Gastroesophageal sphincter (tissue), 4 donors: ENCODE results near the gene DCP1B. TPM values are rescaled to one million over a fixed set of nuclear protein-coding genes. Genes with fewer than 3 reads are reported as not detected.

Experiments used
- ATAC-seq: fragments of 150-250 bp; one replicate; pipeline ENCODE4 v1.9.1; 2016; ENCODE audit warnings: mild to moderate bottlenecking, moderate library complexity
- H3K27ac ChIP-seq, 4 donors: fragments of 200-600 bp; sonication (generic) in 3 of 4; 1 replicate in 3 of 4; 2 replicates in 1 of 4; pipeline ENCODE4 v1.5.1; 2016 to 2019
- H3K27me3 ChIP-seq: fragments of 200-600 bp; sonication (generic); one replicate; pipeline ENCODE4 v1.5.1; 2019
- H3K36me3 ChIP-seq, 2 donors: fragments of 200-600 bp; sonication (generic); one replicate each; pipeline ENCODE4 v1.5.1; 2019; ENCODE audit warnings: control low read depth in 1 of 2
- H3K4me1 ChIP-seq, 3 donors: fragments of 200-600 bp; sonication (generic); 1 replicate in 2 of 3; 2 replicates in 1 of 3; pipeline ENCODE4 v1.5.1; 2016 to 2019; ENCODE audit warnings: control low read depth in 2 of 3
- H3K4me3 ChIP-seq, 2 donors: fragments of 200-600 bp; sonication (generic); one replicate each; pipeline ENCODE4 v1.5.1; 2019; ENCODE audit warnings: mild to moderate bottlenecking in 1 of 2, moderate library complexity in 1 of 2
- H3K9me3 ChIP-seq, 3 donors: fragments of 200-600 bp; sonication (generic); one replicate each; pipeline ENCODE4 v1.5.1; 2017 to 2019; ENCODE audit warnings: control low read depth in 2 of 3
- CTCF ChIP-seq, 4 experiments: fragments of 200-600 bp in 2 of 4; fragments of 450-650 bp in 2 of 4; sonication (generic) in 1 of 4; IDR thresholded peaks; one replicate each; pipeline ENCODE4 v1.5.1; 2017 to 2019; ENCODE audit warnings: antibody characterized with exemption in 4 of 4, mild to moderate bottlenecking in 2 of 4, moderate library complexity in 2 of 4
- EP300 ChIP-seq: sonication (generic); formaldehyde crosslinking; IDR thresholded peaks from one replicate; pipeline ENCODE4 v1.6.1; 2017; ENCODE audit warnings: antibody characterized with exemption, mild to moderate bottlenecking
- POLR2A ChIP-seq, 2 donors: fragments of 450-650 bp; IDR thresholded peaks; one replicate each; pipeline ENCODE4 v1.6.1; 2017; ENCODE audit warnings: antibody characterized with exemption in 2 of 2, mild to moderate bottlenecking in 2 of 2, moderate library complexity in 1 of 2
- POLR2AphosphoS5 ChIP-seq: sonication (generic); formaldehyde crosslinking; IDR thresholded peaks from one replicate; pipeline ENCODE4 v1.6.1; 2017; ENCODE audit warnings: antibody characterized with exemption
- WGBS, 2 donors: methylation state at CpG; one replicate each; pipeline ENCODE4 v1.1.5; 2018; ENCODE audit warnings: low coverage in 1 of 2; 5-methylcytosine and 5-hydroxymethylcytosine counted together
- total RNA-seq, 4 donors: library from RNA; depleted of rRNA; stranded (reverse); fragments of >200 nt; gene quantifications; one replicate each; pipeline ENCODE4 v1.1.0, GENCODE V29; 2016

DCP1B gene
- total RNA-seq, 4 donors from 2014 or later, result 26.1 to 30.4 (median 27.9) TPM

GRCh38 chr12:1939801-1940607, 64.3 kb downstream of the DCP1B start:
- no peaks in the 10 kb centered on the region for H3K27me3 ChIP-seq
- H3K27ac ChIP-seq, result peak overlapping the region; percentile 64 to 74 (median 71)
- H3K36me3 ChIP-seq, result peaks cover 0 to 43% of the 10 kb centered on the region in 2 donors
- H3K4me3 ChIP-seq, result peak overlapping the region in 1 of 2 donors; percentile 12
- ATAC-seq, result peak; percentile 91
- 25 to 38% methylated on average over 11 to 12 of the region's 16 CpGs for WGBS, 2 donors
- H3K9me3 ChIP-seq, result no peaks in the 10 kb centered on the region
- peaks cover 5 to 56% (median 5%) of the 10 kb centered on the region in 3 donors for H3K4me1 ChIP-seq
- peak; percentile 54 for TF ChIP-seq POLR2AphosphoS5
- TF ChIP-seq EP300, result no peak
- peak in 3 of 4 experiments; percentile 95 to 97 (median 97) for TF ChIP-seq CTCF (IDR thresholded peaks at IDR 0.05)
- no peak for TF ChIP-seq POLR2A (IDR thresholded peaks at IDR 0.05)

DNA sequence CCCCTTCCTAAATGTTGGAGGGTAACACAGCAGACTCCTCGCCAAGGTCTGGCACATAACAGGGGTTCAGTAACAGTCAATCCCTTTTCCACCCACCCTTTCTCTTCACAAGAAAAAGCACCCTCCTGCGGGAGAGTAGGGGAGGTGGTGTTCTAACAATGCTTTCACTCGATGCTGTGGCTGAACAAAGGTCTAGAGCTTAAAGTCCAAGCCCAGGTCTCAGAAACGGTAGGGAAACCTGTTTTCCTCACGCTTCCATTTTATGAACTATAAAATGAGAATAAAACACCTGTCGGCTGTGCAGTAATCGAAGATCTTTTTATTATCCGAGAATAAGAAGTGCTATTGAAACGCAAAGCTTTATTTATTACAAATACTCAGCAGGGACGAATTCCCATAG, 64.9 kb downstream of the DCP1B start:
- TF ChIP-seq EP300, result no peak
- no peak for TF ChIP-seq POLR2AphosphoS5
- Histone ChIP-seq H3K36me3 (peaks cover 0 to 37% of the 10 kb centered on the region in 2 donors), H3K27ac (peak overlapping the region; percentile 64 to 74 (median 71)), H3K4me3 (no peak overlapping the region), H3K9me3 (no peaks in the 10 kb centered on the region), H3K4me1 (peaks cover 5 to 59% (median 5%) of the 10 kb centered on the region in 3 donors), H3K27me3 (no peaks in the 10 kb centered on the region)
- WGBS, 2 donors, result 52 to 53% methylated on average over 6 of the region's 10 CpGs
- ATAC-seq, result no peak

DNA sequence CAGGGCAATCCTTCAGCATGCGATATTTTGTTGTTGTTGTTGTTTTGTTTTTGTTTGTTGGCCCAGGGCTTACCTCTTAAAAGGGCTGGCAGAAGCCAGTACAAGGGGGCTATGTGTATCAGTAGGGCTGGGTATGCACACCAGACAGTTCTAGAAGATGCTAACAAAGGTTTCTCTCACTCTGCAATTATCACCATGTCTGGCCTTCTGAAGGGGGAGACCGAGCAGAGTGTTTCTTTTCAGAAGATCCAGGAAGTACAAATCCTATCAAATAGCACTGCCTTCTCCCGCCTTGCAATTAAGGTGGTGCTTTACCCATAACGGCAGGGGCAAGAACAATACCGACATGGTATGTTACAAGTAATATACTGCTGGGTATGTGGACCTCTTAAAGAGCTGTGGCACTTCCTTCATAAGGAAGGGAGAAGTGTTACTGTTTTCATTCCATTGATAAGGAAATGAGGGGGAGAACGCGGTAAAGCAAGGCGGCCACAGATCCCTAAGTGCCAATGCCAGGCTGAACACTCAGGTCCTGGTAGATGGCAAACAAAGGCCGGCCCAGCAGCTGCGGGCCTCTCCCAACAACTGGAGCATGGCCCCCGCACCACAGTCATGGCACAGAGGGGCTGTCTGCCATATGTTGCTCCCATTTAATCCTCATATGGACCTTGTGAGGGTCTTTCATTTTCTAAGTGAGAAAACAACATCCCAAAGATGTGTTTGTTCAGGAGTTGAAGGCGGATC, 66.6 kb downstream of the DCP1B start:
- peak overlapping the region in 3 of 4 donors; percentile 60 to 76 (median 74) for H3K27ac ChIP-seq
- no peaks in the 10 kb centered on the region for H3K9me3 ChIP-seq
- no peaks in the 10 kb centered on the region for H3K27me3 ChIP-seq
- H3K4me1 ChIP-seq, result peaks cover 5 to 76% (median 16%) of the 10 kb centered on the region in 3 donors
- H3K4me3 ChIP-seq, result no peak overlapping the region
- TF ChIP-seq POLR2A (IDR thresholded peaks at IDR 0.05) (no peak), EP300 (no peak)
- 88 to 92% methylated on average over 9 to 10 of the region's 12 CpGs for WGBS, 2 donors
- ATAC-seq, result no peak
- peaks cover 0 to 37% of the 10 kb centered on the region in 2 donors for H3K36me3 ChIP-seq

- no peaks in the 10 kb centered on the region for H3K27me3 ChIP-seq
- 42% methylated on average over 12 of the region's 25 CpGs; no CpG with 5 or more reads in 1 of the 2 donors for WGBS, 2 donors
- H3K9me3 ChIP-seq, result no peaks in the 10 kb centered on the region
- no peak overlapping the region for H3K4me3 ChIP-seq
- H3K27ac ChIP-seq, result peak overlapping the region in 3 of 4 donors; percentile 60 to 76 (median 74)
- TF ChIP-seq POLR2A (IDR thresholded peaks at IDR 0.05), result no peak
- no peak for TF ChIP-seq EP300
- TF ChIP-seq POLR2AphosphoS5, result peak; percentile 64
- TF ChIP-seq CTCF (IDR thresholded peaks at IDR 0.05), result no peak
- H3K36me3 ChIP-seq, result peaks cover 0 to 32% of the 10 kb centered on the region in 2 donors
- ATAC-seq, result peak; percentile 68
- peaks cover 5 to 86% (median 24%) of the 10 kb centered on the region in 3 donors for H3K4me1 ChIP-seq
Observed at GRCh38 chr12:1936406-1937320, 67.6 kb downstream of the DCP1B start.

GRCh38 chr12:1935700-1936378, 68.4 kb downstream of the DCP1B start:
- WGBS, 2 donors, result 56 to 67% methylated on average over 8 to 16 of the region's 21 CpGs
- Histone ChIP-seq H3K27me3 (no peaks in the 10 kb centered on the region), H3K27ac (peak overlapping the region in 3 of 4 donors; percentile 60 to 76 (median 74)), H3K4me3 (no peak overlapping the region), H3K36me3 (peaks cover 0 to 24% of the 10 kb centered on the region in 2 donors), H3K4me1 (peaks cover 5 to 92% (median 24%) of the 10 kb centered on the region in 3 donors), H3K9me3 (no peaks in the 10 kb centered on the region)
- no peak for TF ChIP-seq POLR2AphosphoS5
- TF ChIP-seq POLR2A (IDR thresholded peaks at IDR 0.05), result no peak
- no peak for TF ChIP-seq EP300
- TF ChIP-seq CTCF (IDR thresholded peaks at IDR 0.05), result no peak
- ATAC-seq, result no peak
